Subcutaneous adipose tissue (tissue), 4 donors: ENCODE results near the gene FHAD1. TPM values are rescaled to one million over a fixed set of nuclear protein-coding genes. Genes with fewer than 3 reads are reported as not detected.

Source experiments
- total RNA-seq, 4 donors: library from RNA; depleted of rRNA; stranded (reverse); fragments of >200 nt; gene quantifications; one replicate each; pipeline ENCODE4 v1.1.0, GENCODE V29; 2016
- TF ChIP-seq, protein P1 (sequence below): fragments of 450-650 bp; IDR thresholded peaks from one replicate; pipeline ENCODE4 v1.5.1; 2016; ENCODE audit warnings: low read depth, mild to moderate bottlenecking, control low read depth, antibody characterized with exemption, moderate library complexity

The FHAD1 gene
- 1 to 10 TPM in 2 of 4 donors, not detected in 2; 1.1 to 1.7 TPM for total RNA-seq

DNA sequence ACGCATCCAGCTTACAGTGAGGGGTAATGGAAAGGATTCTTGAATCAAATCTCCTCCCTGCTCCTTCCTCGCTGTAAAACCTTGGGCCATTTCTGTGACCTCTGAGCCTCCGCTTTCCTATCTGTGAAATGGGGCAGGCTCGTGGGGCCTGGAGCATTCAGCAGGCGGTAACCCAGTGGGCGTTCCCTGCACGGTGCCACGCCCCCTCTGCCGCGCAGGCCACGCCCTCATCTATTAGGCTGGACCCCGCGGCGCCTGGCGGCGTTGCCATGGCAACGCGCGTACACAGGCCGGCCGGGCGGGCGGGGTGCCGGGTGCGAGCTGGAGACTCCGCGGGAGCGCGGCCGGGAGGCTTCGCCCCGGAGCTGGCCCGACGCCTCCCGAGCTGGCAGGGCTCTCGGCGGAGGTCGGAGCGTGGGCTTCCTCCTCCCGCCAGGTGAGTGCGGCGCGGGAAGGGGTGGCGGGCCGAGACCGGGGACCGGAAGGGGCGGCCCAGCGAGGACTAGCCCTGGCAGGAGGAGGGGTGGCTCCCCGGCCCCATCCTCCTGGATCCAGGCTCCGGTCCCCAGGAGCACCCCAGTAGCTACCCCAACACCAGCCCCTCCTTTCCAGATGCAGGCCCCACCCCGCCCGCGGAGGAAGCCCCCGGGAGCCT lies at the start of gene FHAD1:
Gene FHAD1, plus strand, starts transcription at position 264 of the 655 bp plus-strand sequence. CDS start 4,562 bp downstream, outside the sequence.
- TF ChIP-seq, protein P1, sequence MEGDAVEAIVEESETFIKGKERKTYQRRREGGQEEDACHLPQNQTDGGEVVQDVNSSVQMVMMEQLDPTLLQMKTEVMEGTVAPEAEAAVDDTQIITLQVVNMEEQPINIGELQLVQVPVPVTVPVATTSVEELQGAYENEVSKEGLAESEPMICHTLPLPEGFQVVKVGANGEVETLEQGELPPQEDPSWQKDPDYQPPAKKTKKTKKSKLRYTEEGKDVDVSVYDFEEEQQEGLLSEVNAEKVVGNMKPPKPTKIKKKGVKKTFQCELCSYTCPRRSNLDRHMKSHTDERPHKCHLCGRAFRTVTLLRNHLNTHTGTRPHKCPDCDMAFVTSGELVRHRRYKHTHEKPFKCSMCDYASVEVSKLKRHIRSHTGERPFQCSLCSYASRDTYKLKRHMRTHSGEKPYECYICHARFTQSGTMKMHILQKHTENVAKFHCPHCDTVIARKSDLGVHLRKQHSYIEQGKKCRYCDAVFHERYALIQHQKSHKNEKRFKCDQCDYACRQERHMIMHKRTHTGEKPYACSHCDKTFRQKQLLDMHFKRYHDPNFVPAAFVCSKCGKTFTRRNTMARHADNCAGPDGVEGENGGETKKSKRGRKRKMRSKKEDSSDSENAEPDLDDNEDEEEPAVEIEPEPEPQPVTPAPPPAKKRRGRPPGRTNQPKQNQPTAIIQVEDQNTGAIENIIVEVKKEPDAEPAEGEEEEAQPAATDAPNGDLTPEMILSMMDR = no peak

DNA sequence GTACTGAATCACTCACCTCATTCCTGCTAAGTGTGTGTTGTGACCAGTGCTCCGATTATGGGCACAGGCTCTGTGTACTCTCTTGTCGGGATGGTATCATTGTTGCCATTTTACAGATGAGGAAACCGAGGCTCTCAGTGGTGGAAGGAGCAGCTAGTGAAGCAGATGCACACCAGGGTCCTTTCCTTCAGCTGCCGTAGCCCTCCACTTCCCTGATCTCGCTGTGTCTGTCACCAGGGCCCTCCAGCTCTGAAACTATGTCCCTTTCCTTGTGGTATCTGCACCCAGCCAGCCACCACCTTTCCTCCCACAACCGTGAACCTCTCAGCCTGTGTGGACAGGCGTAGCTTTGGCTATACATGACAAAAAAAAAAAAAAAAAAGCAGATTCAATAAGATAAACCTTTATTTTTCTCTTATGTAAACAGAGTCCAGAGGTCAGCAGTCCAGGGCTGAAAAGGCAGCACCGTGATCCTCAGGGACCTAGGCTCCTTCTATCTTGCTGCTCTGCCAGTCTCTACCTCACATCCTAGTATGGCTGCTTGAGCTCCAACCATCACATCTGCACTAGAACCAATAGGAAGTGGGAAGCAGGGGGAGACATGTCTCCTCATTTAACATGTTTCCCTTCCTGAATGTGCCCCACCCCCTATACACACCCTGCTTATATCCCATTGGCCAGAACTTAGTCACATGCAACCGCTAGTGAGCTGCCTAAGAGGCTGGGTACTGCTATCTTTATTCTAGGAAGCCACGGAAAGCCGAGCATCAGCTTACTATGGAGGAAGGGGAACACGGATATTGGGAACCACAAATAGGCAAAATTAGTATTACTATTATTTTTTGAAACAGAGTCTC lies 49.2 kb upstream of the FHAD1 start:
- TF ChIP-seq, protein P1 = no peak

DNA sequence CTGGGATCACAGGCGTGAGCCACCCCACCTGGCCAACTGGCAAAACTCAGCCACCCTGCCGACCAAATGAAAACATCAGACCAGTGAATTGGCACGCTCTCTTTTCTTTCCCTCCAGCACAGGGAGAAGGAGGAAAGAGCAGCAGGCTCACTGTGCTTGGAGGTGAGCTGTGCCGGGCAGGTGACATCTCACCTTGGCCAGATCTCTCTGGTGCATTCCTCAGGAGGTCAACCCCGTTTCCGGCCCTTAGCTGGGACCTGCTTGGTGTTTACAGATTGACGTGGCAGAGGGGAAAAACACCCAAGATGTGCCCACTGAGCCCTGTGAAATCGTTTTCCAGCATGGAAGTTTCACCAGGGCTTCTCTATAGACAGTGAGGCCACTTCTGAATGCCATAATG lies 48.3 kb upstream of the FHAD1 start:
- TF ChIP-seq, protein P1 = no peak

DNA sequence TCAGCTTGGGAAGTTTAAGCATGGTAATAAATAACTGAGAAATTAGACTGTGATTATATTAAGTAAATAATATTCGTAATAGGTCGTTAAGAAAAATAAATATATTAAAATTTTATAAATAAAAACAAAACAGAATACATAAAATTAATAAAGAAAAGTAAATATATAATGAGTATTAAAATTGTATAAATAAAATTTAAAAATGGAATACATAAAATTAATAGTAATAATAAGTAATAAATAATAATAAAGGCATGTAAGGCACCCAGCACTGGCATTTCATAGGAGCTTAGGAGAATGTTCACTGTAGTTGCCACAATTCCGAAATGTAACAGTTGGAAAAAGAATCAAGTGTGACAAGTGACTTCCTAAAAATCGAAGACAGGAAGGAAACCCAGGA lies 45.8 kb upstream of the FHAD1 start:
- TF ChIP-seq, protein P1 = no peak

DNA sequence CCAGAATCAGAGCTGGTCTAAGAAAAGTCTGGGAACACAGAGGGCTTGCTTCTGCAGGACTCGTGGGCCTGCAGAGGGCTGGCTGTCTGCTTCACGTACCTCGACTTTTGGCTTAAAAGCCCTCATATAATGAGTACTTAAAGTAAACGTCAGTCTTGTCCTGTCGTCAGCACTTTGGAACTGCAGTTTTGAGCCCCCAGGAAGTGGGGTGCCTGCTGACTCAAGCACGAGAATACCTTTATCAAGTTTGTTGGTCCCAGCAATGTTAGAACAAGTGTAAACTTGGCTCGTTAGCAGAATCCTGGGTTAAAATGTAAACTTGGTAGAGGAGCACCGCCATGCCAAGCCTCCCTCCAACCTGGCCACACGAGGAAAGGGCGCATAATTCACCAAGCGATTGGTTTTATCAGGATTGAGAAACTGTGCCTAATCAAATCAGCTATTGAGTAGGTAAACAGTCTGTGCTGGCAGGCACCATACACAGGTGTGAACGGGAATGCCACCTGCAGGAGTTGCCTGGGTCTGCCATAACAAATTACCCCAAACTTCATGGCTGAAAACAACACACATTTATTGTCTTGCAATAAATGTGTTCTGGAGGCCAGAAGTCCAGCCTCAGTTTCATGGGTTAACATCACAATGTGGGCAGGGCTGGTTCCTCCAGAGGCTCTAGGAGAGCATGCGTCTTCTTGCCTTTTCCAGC lies 45.0 kb upstream of the FHAD1 start:
- TF ChIP-seq, protein P1 = no peak

DNA sequence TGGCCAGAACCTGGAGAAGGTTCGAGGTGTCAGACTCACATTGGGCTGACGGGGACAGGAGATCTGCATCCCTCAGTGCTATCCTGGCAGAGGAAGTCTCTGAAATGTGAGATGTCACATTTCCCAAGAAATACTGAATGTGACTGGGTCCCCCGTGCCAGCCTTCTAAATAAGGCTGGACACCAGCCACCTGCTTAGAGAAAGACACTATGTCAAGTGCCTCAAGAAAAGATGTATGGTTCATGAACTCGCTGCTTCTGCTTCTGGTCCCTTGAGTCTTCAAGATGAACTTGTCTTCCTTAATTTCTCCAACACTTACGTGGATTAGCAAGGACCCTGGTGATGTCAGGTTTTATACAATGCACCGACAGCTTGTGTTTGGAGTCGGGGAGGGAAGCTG lies 42.1 kb upstream of the FHAD1 start:
- TF ChIP-seq, protein P1 = no peak
